ENCODE results near the gene EFHC1. TPM values are rescaled to one million over a fixed set of nuclear protein-coding genes. Genes with fewer than 3 reads are reported as not detected.

EFHC1 gene
- total and polyA plus RNA-seq, 2 experiments from 2014 or later = 24.3 to 28.0 TPM

DNA sequence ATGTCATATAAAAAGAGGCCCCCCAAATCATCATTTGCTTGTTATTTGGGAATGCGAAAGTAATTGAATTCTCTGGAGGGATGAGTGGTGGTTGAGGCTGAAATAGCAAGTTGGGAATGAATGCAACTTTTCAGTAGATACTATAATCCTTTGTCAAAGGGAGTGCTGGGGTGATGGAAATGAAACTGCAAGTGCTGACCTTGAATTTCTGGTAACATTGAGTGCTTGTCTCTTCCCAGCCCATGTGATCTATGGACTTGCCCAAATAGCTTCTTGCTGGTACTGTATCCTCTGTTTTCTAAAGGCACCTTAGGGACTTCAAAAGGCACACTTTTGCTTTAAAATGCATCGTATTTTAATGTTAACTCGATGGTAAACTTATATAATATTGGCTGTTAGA, 43.4 kb upstream of the EFHC1 start:
- H3K36me3 Mint-ChIP-seq (ENCODE audit: low read depth) = peaks cover 8% of the 10 kb centered on the region
- H3K4me1 ChIP-seq (ENCODE audit: insufficient read depth) = no peaks in the 10 kb centered on the region
- no peak overlapping the region for H3K27ac Mint-ChIP-seq
- H3K27ac ChIP-seq (ENCODE audit: low read depth) = no peak overlapping the region
- DNase-seq (ENCODE audit: low spot score) (no peak), ATAC-seq (no peak)
- H3K4me3 ChIP-seq = no peak overlapping the region
- TF ChIP-seq ZNF331 (CRISPR knock-in tag; IDR thresholded peaks at IDR 0.05; ENCODE audit: low read depth) = no peak
- TF ChIP-seq, protein P1, sequence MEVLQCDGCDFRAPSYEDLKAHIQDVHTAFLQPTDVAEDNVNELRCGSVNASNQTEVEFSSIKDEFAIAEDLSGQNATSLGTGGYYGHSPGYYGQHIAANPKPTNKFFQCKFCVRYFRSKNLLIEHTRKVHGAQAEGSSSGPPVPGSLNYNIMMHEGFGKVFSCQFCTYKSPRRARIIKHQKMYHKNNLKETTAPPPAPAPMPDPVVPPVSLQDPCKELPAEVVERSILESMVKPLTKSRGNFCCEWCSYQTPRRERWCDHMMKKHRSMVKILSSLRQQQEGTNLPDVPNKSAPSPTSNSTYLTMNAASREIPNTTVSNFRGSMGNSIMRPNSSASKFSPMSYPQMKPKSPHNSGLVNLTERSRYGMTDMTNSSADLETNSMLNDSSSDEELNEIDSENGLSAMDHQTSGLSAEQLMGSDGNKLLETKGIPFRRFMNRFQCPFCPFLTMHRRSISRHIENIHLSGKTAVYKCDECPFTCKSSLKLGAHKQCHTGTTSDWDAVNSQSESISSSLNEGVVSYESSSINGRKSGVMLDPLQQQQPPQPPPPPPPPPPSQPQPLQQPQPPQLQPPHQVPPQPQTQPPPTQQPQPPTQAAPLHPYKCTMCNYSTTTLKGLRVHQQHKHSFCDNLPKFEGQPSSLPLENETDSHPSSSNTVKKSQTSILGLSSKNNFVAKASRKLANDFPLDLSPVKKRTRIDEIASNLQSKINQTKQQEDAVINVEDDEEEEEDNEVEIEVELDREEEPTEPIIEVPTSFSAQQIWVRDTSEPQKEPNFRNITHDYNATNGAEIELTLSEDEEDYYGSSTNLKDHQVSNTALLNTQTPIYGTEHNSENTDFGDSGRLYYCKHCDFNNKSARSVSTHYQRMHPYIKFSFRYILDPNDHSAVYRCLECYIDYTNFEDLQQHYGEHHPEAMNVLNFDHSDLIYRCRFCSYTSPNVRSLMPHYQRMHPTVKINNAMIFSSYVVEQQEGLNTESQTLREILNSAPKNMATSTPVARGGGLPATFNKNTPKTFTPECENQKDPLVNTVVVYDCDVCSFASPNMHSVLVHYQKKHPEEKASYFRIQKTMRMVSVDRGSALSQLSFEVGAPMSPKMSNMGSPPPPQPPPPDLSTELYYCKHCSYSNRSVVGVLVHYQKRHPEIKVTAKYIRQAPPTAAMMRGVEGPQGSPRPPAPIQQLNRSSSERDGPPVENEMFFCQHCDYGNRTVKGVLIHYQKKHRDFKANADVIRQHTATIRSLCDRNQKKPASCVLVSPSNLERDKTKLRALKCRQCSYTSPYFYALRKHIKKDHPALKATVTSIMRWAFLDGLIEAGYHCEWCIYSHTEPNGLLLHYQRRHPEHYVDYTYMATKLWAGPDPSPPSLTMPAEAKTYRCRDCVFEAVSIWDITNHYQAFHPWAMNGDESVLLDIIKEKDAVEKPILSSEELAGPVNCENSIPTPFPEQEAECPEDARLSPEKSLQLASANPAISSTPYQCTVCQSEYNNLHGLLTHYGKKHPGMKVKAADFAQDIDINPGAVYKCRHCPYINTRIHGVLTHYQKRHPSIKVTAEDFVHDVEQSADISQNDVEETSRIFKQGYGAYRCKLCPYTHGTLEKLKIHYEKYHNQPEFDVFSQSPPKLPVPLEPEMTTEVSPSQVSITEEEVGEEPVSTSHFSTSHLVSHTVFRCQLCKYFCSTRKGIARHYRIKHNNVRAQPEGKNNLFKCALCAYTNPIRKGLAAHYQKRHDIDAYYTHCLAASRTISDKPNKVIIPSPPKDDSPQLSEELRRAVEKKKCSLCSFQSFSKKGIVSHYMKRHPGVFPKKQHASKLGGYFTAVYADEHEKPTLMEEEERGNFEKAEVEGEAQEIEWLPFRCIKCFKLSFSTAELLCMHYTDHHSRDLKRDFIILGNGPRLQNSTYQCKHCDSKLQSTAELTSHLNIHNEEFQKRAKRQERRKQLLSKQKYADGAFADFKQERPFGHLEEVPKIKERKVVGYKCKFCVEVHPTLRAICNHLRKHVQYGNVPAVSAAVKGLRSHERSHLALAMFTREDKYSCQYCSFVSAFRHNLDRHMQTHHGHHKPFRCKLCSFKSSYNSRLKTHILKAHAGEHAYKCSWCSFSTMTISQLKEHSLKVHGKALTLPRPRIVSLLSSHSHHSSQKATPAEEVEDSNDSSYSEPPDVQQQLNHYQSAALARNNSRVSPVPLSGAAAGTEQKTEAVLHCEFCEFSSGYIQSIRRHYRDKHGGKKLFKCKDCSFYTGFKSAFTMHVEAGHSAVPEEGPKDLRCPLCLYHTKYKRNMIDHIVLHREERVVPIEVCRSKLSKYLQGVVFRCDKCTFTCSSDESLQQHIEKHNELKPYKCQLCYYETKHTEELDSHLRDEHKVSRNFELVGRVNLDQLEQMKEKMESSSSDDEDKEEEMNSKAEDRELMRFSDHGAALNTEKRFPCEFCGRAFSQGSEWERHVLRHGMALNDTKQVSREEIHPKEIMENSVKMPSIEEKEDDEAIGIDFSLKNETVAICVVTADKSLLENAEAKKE (CRISPR knock-in tag; IDR thresholded peaks at IDR 0.05) = no peak
- TF ChIP-seq, protein P2, sequence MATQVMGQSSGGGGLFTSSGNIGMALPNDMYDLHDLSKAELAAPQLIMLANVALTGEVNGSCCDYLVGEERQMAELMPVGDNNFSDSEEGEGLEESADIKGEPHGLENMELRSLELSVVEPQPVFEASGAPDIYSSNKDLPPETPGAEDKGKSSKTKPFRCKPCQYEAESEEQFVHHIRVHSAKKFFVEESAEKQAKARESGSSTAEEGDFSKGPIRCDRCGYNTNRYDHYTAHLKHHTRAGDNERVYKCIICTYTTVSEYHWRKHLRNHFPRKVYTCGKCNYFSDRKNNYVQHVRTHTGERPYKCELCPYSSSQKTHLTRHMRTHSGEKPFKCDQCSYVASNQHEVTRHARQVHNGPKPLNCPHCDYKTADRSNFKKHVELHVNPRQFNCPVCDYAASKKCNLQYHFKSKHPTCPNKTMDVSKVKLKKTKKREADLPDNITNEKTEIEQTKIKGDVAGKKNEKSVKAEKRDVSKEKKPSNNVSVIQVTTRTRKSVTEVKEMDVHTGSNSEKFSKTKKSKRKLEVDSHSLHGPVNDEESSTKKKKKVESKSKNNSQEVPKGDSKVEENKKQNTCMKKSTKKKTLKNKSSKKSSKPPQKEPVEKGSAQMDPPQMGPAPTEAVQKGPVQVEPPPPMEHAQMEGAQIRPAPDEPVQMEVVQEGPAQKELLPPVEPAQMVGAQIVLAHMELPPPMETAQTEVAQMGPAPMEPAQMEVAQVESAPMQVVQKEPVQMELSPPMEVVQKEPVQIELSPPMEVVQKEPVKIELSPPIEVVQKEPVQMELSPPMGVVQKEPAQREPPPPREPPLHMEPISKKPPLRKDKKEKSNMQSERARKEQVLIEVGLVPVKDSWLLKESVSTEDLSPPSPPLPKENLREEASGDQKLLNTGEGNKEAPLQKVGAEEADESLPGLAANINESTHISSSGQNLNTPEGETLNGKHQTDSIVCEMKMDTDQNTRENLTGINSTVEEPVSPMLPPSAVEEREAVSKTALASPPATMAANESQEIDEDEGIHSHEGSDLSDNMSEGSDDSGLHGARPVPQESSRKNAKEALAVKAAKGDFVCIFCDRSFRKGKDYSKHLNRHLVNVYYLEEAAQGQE (IDR thresholded peaks at IDR 0.05; ENCODE audit: unreplicated experiment) = no peak
- TF ChIP-seq, protein P3, sequence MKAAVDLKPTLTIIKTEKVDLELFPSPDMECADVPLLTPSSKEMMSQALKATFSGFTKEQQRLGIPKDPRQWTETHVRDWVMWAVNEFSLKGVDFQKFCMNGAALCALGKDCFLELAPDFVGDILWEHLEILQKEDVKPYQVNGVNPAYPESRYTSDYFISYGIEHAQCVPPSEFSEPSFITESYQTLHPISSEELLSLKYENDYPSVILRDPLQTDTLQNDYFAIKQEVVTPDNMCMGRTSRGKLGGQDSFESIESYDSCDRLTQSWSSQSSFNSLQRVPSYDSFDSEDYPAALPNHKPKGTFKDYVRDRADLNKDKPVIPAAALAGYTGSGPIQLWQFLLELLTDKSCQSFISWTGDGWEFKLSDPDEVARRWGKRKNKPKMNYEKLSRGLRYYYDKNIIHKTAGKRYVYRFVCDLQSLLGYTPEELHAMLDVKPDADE (IDR thresholded peaks at IDR 0.05) = no peak
- no peak for TF ChIP-seq JUNB (IDR thresholded peaks at IDR 0.05; ENCODE audit: unreplicated experiment)
- no peak for TF ChIP-seq ZNF114 (CRISPR knock-in tag; IDR thresholded peaks at IDR 0.05)
- no peak for TF ChIP-seq NANOG (IDR thresholded peaks at IDR 0.05; ENCODE audit: borderline replicate concordance)
- no peak for TF ChIP-seq STAT1 (IDR thresholded peaks at IDR 0.05; ENCODE audit: unreplicated experiment)
- TF ChIP-seq CREB1 (CRISPR knock-in tag; IDR thresholded peaks at IDR 0.05; ENCODE audit: low read depth) = no peak
- TF ChIP-seq, protein P4, sequence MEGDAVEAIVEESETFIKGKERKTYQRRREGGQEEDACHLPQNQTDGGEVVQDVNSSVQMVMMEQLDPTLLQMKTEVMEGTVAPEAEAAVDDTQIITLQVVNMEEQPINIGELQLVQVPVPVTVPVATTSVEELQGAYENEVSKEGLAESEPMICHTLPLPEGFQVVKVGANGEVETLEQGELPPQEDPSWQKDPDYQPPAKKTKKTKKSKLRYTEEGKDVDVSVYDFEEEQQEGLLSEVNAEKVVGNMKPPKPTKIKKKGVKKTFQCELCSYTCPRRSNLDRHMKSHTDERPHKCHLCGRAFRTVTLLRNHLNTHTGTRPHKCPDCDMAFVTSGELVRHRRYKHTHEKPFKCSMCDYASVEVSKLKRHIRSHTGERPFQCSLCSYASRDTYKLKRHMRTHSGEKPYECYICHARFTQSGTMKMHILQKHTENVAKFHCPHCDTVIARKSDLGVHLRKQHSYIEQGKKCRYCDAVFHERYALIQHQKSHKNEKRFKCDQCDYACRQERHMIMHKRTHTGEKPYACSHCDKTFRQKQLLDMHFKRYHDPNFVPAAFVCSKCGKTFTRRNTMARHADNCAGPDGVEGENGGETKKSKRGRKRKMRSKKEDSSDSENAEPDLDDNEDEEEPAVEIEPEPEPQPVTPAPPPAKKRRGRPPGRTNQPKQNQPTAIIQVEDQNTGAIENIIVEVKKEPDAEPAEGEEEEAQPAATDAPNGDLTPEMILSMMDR (conservative IDR thresholded peaks at IDR 0.05; ENCODE audit: low read depth in 2 of 2) = no peak
- TF ChIP-seq EZH2phosphoT487 (IDR thresholded peaks at IDR 0.05; ENCODE audit: unreplicated experiment) = no peak
- no peak for TF ChIP-seq EZH2 (IDR thresholded peaks at IDR 0.05; ENCODE audit: low read depth, unreplicated experiment)
- no peak for TF ChIP-seq POLR2AphosphoS5 (IDR thresholded peaks at IDR 0.05; ENCODE audit: low read depth)
- H3K79me2 ChIP-seq (replicated peaks; ENCODE audit: insufficient read depth) = no peaks in the 10 kb centered on the region; the same call in 1 of the 2 replicates
- no peaks in the 10 kb centered on the region for H3K27me3 ChIP-seq (ENCODE audit: insufficient read depth)
- no peaks in the 10 kb centered on the region for H3K27me3 Mint-ChIP-seq (ENCODE audit: insufficient read depth, low read depth, poor library complexity)
- H3K36me3 ChIP-seq (ENCODE audit: insufficient read depth) = no peaks in the 10 kb centered on the region
- no peak overlapping the region for H3K4me3 Mint-ChIP-seq
- no peaks in the 10 kb centered on the region for H3F3A ChIP-seq (replicated peaks; ENCODE audit: low read depth)
- no peak overlapping the region for H3K4me2 ChIP-seq
- H3K9me2 ChIP-seq (ENCODE audit: insufficient read depth) = no peaks in the 10 kb centered on the region
- H3K9me3 Mint-ChIP-seq = peaks cover 3% of the 10 kb centered on the region; the same call in 1 of the 3 replicates
- H3K4me1 Mint-ChIP-seq = peaks cover 2% of the 10 kb centered on the region; the same call in 1 of the 3 replicates
- no peaks in the 10 kb centered on the region; the same call in 1 of the 2 replicates for H4K20me1 ChIP-seq (replicated peaks; ENCODE audit: insufficient read depth)
- H2AFZ ChIP-seq = no peak overlapping the region

Data from GM23338 (cell line).